Vagina (tissue), 2 donors: ENCODE measurements around the gene NCOA5.

Experiments
- POLR2A ChIP-seq, 2 donors: fragments of 450-650 bp; IDR thresholded peaks; one replicate each; pipeline ENCODE4 v1.6.1; 2017; ENCODE audit warnings: antibody characterized with exemption in 2 of 2, mild to moderate bottlenecking in 2 of 2, moderate library complexity in 2 of 2
- TF ChIP-seq, protein P1 (sequence below), 3 experiments: fragments of 450-650 bp in 2 of 3; fragments of 200-600 bp in 1 of 3; sonication (generic) in 1 of 3; IDR thresholded peaks; one replicate each; pipeline ENCODE4 v1.5.1; 2017 to 2019; ENCODE audit warnings: antibody characterized with exemption in 3 of 3, mild to moderate bottlenecking in 2 of 3, moderate library complexity in 2 of 3

DNA sequence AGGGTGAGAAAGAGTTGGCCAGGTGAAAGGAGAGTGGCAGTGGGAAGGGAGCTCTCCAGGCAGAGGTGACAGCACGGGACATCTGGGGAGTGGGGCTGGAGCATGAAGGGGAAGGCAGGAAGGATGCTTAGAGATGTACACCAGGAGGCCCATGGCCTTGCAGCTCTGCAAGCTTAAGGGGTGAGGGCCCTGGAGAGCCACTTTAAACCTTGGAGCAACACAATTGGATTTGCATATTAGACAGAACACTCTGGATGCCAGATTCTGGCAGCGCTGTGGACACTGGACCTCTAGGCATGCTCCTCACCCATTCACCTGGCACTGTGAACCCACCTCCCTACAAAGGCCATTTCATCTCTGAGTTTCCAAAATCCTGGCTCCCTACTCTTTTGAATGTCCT is 24.7 kb upstream of the NCOA5 start:
- TF ChIP-seq, protein P1, sequence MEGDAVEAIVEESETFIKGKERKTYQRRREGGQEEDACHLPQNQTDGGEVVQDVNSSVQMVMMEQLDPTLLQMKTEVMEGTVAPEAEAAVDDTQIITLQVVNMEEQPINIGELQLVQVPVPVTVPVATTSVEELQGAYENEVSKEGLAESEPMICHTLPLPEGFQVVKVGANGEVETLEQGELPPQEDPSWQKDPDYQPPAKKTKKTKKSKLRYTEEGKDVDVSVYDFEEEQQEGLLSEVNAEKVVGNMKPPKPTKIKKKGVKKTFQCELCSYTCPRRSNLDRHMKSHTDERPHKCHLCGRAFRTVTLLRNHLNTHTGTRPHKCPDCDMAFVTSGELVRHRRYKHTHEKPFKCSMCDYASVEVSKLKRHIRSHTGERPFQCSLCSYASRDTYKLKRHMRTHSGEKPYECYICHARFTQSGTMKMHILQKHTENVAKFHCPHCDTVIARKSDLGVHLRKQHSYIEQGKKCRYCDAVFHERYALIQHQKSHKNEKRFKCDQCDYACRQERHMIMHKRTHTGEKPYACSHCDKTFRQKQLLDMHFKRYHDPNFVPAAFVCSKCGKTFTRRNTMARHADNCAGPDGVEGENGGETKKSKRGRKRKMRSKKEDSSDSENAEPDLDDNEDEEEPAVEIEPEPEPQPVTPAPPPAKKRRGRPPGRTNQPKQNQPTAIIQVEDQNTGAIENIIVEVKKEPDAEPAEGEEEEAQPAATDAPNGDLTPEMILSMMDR (IDR thresholded peaks at IDR 0.05), result no peak
- no peak for TF ChIP-seq POLR2A (IDR thresholded peaks at IDR 0.05)
